PC-9 (cell line): ENCODE results near the gene CBX8.

Experiments used
- CTCF ChIP-seq: fragments of 200-600 bp; sonication (generic); conservative IDR thresholded peaks from 2 replicates; pipeline ENCODE4 v1.6.1; 2017; ENCODE audit warnings: mixed run types, antibody characterized with exemption, mild to moderate bottlenecking, moderate library complexity
- EZH2 ChIP-seq: fragments of 200-600 bp; sonication (generic); IDR thresholded peaks from 2 replicates; pipeline ENCODE4 v1.8.0; 2017; ENCODE audit warnings: antibody characterized with exemption, low read depth

GRCh38 chr17:79755591-79755990 lies 41.3 kb downstream of the CBX8 start:
- TF ChIP-seq CTCF (no peak), EZH2 (no peak)
